LNCAP (cell line): ENCODE data around the gene FAM162A.

Source experiments
- TF ChIP-seq, protein P1 (sequence below): fragments of 450-650 bp; IDR thresholded peaks from 2 replicates; pipeline ENCODE4 v1.5.1; 2017; ENCODE audit warnings: mild to moderate bottlenecking

Gene FAM162A

GRCh38 chr3:122390665-122391064, 6.7 kb downstream of the FAM162A start:
- TF ChIP-seq, protein P1, sequence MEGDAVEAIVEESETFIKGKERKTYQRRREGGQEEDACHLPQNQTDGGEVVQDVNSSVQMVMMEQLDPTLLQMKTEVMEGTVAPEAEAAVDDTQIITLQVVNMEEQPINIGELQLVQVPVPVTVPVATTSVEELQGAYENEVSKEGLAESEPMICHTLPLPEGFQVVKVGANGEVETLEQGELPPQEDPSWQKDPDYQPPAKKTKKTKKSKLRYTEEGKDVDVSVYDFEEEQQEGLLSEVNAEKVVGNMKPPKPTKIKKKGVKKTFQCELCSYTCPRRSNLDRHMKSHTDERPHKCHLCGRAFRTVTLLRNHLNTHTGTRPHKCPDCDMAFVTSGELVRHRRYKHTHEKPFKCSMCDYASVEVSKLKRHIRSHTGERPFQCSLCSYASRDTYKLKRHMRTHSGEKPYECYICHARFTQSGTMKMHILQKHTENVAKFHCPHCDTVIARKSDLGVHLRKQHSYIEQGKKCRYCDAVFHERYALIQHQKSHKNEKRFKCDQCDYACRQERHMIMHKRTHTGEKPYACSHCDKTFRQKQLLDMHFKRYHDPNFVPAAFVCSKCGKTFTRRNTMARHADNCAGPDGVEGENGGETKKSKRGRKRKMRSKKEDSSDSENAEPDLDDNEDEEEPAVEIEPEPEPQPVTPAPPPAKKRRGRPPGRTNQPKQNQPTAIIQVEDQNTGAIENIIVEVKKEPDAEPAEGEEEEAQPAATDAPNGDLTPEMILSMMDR: no peak

DNA sequence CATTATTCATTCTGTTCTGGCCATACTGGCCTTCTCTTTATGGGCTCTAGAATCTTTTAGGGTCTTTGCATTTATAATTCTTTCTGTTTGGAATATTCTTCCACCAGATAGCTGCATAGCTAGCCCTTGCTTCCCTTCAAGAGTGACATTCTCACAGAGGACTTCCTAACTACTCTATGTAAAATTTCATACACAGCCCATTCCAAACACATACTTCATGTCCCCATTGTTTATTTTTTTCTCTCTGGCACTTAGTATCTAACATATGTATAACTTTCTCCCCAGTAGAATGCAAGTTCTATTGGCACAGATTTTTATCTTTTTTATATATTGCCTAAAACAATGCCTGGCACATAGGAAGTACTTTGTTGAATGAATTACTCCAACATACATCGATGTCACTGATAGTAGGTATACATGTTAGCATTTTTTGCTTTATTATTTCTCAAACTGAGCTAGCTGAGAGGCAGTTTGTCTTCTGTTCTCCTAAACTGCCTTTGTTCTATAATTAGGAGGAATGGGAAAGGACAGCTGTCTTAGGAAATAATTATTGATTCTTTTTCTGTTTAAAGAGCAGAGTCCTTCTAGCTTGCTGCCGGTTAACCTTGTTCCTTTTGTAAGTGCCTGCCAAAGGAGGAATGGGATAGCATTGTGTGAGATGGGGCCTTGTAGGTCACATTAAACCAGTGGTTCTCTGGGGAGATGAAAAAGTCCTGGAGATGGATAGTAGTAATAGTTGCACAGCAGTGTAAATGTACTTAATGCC, 7.9 kb downstream of the FAM162A start:
- TF ChIP-seq, protein P1: no peak

- TF ChIP-seq, protein P1: peak; percentile 77
Measured at GRCh38 chr3:122392868-122393844, 9.2 kb downstream of the FAM162A start.

DNA sequence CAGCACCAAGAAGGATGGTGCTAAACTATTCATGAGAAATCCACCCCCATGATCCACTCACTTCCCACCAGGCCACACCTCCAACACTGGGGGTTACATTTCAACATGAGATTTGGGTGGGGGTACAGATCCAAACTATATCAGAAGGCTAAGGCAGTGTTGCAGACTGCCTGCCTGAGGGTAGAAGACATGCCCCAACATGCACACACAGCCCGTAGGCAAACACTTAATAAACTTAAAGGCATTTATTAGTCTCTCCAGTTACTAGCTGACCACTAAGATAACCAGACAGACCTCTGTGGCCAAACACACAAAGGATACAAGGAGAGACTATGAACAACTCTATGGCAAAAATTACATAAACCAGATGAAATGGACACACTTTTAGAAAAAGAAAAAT, 10.2 kb downstream of the FAM162A start:
- TF ChIP-seq, protein P1: no peak

DNA sequence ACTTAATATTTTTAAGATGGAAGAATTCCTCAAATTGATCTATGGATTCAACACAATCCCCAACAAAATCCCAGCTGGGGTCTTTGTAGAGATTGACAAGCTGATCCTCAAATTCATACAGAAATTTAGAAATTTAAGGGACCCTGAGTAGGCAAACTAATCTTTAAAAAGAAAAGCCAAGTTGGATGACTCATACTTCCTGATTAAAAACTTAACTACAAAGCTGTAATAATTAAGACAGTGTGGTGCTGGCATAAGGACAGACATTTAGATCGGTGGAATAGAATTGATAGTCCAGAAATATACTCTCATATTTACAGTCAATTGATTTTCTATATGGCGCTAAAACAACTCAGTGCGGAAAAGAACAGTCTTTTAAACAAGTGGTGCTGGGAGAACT, 11.6 kb downstream of the FAM162A start:
- TF ChIP-seq, protein P1: no peak

DNA sequence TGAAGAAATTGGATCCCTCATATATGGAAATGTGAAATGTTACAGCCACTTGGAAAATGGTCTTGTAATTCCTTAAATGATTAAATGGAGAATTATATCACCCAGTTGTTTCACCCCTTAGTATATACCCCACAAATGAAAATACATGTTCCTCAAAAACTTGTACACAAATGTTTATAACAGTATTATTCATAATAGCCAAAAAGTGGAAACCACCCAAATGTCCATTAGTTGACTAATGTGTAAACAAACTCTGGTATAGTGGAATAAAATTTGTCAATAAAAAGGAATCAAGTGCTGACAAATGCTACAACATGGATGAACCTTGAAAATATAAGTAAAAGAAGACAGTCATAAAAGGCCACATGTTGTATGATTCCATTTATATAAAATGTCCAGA, 12.5 kb downstream of the FAM162A start:
- TF ChIP-seq, protein P1: no peak

- TF ChIP-seq, protein P1: no peak
Measured at GRCh38 chr3:122397201-122397600, 13.2 kb downstream of the FAM162A start.
